ENCODE measurements around the gene INSYN2B.

The INSYN2B gene

DNA sequence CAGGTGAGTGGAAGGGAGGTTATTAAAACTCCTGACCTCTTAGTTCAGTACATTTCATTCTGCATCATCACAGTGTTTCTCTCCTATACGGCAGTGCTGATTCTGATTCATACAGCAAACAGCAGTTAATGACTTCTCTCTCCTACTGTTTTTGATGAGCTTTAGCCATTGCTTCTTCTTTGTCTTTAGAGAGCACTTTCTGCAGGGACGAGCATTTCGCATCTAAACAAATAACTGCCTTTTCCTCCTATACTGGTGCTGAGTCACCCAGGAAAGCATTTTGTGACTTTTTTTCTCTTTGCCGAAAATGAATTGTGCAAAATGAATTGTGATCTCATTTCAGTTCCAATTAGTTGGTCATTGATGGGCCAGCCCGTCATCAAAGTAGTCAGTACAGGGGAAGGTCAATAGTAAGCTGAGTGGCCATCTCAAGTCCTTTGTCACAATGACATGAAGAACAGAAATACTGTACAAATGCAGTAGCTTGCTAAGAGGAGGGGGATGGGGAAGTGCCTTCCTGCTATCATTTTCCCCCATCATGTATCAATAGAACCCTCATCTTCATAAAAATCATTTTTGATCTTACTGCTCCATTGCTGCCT is 98.5 kb downstream of the INSYN2B start:
- DNase-seq = peak; percentile 42

DNA sequence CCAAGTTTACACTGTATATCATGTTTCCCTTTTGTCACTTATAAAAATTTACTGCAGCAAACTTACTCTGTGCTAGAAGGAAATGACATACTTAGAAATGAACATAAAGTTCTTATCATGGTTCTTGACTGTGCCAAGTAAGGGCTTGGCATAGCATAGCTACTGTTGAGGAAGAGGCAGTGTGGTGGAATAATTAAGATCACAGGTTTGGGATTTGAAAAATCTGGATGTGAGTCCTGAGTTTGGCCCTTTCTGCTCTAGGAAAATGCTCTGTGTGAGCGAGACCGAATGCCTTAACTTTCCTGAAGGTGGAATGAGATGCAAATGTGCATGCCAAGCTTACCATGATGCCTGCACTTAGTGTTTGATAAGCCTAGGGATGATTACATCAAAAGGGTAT is 99.5 kb downstream of the INSYN2B start:
- DNase-seq = no peak

DNA sequence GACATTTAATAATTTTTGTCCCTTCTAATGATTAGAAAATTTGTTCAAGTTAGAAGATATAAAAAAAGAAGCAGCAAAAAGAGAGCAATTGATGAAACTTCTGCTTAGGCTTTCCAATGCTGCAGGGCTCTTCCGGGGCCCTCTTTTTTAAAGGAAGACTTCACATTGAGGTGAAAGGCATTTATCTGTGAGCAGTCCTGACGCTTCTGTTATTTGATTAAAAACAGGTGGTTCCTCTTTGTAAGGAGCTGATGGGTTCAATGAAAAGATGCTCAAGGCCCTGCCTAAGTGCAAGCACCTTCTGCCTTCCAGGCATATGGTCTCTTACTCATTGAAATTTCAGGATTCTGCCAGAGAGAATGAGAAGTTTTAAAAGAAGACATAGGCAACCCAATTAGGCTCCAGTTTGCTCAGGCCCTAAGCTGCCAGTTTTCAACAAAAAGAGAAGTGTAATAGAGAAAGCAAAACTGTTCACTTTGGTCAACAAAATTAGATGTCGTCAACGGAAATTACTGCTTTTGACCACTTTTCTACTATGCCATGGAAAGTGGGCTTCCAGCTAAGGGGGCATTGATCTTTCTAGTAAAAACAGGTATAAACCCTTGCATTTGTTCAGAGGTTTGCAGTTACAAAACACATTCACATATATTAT is 100.2 kb downstream of the INSYN2B start:
- peak; percentile 75 for DNase-seq

GRCh38 chr5:169876386-169876785 is 103.9 kb downstream of the INSYN2B start:
- DNase-seq = peak; percentile 69

DNA sequence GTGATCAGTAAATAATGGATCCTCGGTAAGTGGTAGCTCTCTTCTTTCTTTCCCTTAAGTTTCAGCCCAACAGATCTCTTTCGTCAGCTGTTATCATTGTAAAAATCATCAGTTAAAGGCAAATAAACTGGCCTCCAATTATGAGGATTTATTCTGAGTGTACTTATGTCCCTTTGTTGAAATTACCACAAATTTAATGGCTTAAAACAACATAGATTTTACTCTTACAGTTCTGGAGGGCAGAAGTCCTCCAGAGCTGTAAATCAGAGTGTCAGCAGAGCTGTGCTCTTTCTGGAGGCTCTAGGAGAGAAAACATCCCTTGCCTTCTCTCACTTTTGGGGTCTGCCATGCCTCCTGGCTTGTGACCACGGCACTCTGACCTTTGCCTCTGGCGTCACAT is 104.6 kb downstream of the INSYN2B start:
- no peak for DNase-seq

DNA sequence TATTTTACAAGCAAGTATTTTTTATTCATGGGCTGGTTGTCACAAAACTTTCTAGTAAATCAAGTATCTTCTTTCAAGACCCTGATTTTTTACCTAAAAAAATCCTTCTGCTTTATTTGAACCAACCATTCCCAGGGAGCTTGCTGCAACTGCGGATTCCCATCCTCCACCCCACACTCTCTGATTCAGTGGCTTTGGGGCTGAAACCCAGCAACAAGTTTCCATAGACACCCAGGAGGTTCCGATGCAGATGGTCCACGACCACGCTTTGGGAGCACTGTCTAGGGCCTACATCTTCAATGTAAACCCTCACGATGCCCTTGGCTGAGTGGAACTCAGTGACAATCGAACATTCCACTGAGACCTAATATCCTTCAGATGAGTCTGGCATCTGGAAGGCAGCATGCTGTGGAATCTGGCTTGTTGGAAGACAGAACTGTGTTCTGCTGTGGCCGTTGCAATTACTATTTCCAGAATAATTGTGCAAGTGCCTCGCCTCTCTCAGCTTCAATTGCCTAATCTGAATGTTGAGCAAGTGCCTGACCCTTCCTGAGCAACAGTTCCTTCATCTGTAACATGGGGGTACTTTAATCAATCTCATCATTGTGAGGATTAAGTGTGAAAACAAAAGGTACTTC is 105.1 kb downstream of the INSYN2B start:
- peak; percentile 87 for DNase-seq

GRCh38 chr5:169874621-169875020 is 105.7 kb downstream of the INSYN2B start:
- DNase-seq = peak; percentile 70

DNA sequence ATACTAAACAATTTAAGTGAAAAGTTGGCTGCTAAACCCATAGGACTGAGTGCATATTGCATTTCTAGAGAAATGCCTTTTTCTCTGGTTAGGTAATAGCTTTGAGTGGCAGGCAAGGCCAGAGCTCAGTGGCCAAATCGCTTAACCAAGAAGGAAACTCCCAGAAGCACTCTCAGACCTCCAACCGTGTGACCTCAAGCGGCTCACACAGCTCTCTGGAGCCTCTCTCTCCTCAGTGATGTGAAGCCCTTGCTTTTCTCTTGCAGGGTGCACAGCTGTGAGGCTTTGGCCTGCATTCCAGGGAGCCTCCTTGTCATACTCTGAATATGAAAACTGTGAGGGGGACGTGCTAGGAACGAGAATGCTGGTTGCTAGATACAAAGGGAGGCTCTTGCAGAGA is 106.7 kb downstream of the INSYN2B start:
- DNase-seq = peak; percentile 75

DNA sequence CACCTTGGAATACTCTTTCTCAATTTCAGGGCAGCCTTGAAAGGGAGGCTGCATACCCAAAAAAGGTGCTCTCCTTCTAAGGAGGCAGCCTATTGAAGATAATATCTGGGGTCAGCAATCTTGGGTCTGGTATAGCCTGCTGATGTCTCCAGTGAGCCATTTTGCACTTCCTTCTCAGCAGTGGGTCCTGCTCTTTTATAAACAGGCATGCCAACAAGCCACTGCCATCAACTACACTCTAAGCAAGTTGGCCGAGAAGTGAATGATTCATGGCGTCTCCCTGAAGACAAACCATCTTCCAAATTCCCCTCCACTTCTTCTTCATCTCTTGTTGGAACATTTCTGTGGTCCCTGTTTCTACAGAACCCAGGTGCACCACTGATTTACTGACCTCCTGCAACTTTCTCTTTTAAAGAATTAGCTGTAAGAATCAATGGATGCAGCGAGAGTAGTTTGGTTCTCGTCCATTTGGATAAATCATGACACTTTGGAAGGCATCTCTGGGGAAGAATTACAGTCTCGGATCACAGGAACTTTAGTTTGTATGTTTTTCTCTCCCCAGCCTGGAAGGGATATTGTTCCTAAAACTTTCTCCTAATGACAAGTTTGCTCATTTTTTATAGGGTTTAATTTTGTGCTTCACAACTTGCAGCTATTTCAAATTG is 108.3 kb downstream of the INSYN2B start:
- DNase-seq = no peak

DNA sequence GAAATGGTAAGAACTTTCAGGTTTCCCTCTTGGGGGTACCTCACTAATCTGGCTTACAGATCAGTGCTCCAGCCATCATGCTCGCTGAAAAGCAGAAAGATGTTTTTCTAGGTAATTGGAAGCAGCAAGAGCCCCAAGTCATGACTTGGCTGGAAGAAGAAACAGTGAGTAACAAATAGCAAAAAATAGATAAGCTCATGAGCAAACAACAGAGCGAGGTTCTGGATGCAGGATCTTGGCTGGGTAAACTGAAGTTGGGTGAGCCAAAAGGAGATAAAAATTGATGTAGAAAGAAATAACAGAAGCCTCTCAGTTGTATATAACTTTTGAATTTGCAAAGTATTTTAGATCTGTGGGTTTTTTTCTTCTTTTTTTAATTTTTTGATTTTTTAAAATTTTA is 110.1 kb downstream of the INSYN2B start:
- DNase-seq = no peak

DNA sequence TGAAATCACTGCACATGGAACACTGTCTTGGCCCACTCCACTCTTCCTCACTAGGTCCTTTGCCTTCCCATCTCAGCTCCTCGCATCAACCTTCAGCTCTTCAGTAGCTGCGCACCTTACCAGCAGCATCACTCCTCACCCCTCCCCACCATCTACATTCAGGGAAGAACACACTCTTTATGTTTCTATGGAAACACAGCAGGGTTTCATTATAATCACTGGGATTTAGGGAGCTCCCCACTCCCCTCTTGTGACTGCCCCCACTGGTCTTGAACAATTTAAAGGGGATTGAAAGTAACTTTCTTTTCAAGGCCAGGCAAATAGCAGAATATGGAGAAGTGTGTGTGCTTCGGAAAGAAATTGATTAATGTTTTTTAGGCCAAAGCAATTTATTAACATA is 111.2 kb downstream of the INSYN2B start:
- no peak for DNase-seq

GRCh38 chr5:169867347-169867746 is 112.9 kb downstream of the INSYN2B start:
- DNase-seq = no peak

DNA sequence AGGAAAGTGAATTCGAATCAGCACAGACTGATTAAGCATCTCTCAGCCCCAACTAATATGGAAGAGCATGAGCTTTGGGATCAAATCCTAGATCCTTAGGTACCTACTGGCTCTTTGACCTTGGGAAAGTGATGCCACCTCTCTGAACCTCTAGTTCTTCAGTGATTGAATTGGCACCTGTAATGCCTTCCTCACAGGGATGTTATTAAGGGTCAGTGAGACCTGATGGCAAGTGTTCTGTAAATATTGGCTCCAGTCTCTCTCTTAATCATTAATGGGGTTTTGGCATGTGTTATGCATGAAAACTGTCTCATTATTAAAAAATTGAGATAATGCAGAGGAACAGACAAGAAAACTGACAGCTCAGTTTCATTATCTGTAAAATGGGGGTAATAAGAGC is 115.8 kb downstream of the INSYN2B start:
- DNase-seq = no peak

DNA sequence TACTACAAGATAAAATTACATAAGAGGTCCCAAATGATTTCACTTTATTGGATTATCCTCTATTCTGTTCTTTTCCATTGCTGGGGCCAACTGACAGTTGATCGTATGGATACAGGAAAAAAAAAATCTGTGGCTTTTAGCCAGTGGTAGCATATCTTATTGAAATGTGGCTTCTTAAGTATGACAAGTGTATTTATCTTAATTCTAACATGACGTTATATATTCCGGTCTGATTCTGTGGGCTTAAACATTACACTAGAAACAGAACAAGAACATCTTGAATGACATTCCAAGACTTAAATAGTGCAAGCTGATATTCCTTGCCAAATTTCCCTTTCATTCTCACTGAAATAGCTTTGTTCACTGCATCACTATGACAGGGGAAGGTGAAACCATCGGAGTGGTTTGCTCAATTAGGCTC is 117.9 kb downstream of the INSYN2B start:
- no peak for DNase-seq

GRCh38 chr5:169861934-169862333 is 118.4 kb downstream of the INSYN2B start:
- no peak for DNase-seq

DNA sequence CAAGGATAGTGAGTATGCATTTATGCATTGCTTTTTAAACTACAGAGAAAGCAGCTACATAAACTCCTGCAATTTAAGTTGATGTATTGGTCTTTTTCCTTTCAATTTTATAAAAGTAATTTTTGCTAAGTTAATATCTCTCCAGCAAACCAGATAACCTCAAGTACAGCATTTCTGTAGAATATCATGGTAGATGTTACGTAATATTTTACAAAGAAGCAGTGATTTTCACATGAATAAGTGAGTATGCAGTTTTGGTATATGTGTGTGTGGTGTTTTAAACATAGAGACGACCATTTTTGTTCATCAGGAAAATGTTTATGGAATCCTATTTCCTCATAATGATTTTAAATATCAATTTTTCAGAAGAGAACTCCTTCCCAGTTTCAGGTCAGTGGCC is 118.9 kb downstream of the INSYN2B start:
- DNase-seq = no peak

- DNase-seq = no peak
Measured at GRCh38 chr5:169860585-169860984, 119.7 kb downstream of the INSYN2B start.

- DNase-seq = peak; percentile 16
Measured at GRCh38 chr5:169856571-169856970, 123.7 kb downstream of the INSYN2B start.

- peak; percentile 58 for DNase-seq
Measured at GRCh38 chr5:169851321-169851850, 128.9 kb downstream of the INSYN2B start.

- DNase-seq = no peak
Measured at GRCh38 chr5:169850409-169850808, 129.9 kb downstream of the INSYN2B start.

GRCh38 chr5:169848792-169849191 is 131.5 kb downstream of the INSYN2B start:
- DNase-seq = no peak

DNA sequence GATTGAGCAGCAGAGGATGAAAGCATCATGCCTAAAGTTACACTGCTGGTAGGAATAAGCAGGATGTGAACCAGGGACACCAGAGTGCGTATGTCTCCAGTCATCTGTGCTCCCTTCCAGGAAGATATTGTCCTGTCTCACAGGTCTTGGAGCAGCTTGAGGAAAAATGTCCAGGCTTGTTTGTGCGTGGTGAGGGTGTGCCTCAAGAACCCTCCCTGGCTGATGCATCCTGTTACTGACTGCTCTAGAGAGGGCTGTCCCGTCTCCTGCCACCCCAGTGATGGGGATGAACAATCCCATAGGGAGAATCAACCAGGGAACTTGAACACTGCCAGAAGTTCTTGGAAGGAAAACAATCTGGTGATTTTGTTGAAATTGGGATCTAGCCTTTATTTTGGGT is 132.0 kb downstream of the INSYN2B start:
- DNase-seq = no peak

- DNase-seq = no peak
Measured at GRCh38 chr5:169847519-169847918, 132.8 kb downstream of the INSYN2B start.

GRCh38 chr5:169842699-169843098 is 137.6 kb downstream of the INSYN2B start:
- no peak for DNase-seq
